ENCODE measurements around the gene DROSHA. TPM values are rescaled to one million over a fixed set of nuclear protein-coding genes. Genes with fewer than 3 reads are reported as not detected.

Gene DROSHA
- total RNA-seq, 1 donor = 63.5 TPM

- TF ChIP-seq CTCF (IDR thresholded peaks at IDR 0.05; ENCODE audit: insufficient read depth, low read length) = no peak
- DNase-seq (ENCODE audit: low read depth) = no peak
- no peak overlapping the region for H3K4me3 ChIP-seq (ENCODE audit: low read depth, low read length)
Observed at GRCh38 chr5:31449962-31450361, 81.9 kb downstream of the DROSHA start.

DNA sequence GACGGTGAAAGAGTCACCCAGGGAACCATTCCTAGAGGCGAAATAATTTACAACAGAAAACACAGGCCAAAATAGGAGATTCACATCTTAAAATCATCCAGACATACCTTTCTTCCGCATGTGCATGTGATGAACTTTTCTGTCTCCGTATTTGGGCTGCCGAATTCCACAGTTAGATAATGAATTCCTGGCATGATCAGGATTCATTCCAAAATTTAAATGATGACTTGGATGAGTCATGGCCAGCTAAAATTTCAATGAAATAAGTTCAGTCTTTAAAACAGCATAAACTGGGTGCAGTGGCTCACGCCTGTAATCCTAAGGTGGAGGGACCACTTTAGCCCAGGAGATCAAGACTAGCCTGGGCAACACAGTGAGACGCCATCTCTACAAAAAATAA is 82.7 kb downstream of the DROSHA start:
- H3K4me3 ChIP-seq (ENCODE audit: low read depth, low read length) = no peak overlapping the region
- no peak for DNase-seq (ENCODE audit: low read depth)
- no peak for TF ChIP-seq CTCF (IDR thresholded peaks at IDR 0.05; ENCODE audit: insufficient read depth, low read length)

GRCh38 chr5:31445041-31445600 is 86.8 kb downstream of the DROSHA start:
- H3K4me3 ChIP-seq (ENCODE audit: low read depth, low read length) = no peak overlapping the region
- no peak for DNase-seq (ENCODE audit: low read depth)
- no peak for TF ChIP-seq CTCF (IDR thresholded peaks at IDR 0.05; ENCODE audit: insufficient read depth, low read length)

DNA sequence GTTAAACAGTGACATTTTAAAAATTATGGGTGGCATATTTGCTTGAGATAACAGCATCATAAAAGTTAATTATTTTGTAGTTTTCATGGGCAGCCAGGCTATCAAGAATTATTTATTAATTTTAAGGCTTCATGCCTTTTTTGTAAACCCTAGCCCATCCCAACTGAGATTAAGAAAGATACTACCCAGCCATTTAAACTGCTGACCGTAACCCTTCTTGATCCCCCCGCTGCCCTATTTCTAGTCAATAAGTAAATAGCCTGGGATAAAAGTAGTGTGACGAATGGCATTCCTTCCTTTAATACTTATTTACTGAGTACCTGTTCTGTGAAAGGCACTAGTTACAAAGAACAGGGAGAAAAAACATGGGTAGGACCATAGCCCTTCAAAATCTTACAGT is 88.3 kb downstream of the DROSHA start:
- no peak for TF ChIP-seq CTCF (IDR thresholded peaks at IDR 0.05; ENCODE audit: insufficient read depth, low read length)
- H3K4me3 ChIP-seq (ENCODE audit: low read depth, low read length) = no peak overlapping the region
- no peak for DNase-seq (ENCODE audit: low read depth)

- TF ChIP-seq CTCF (IDR thresholded peaks at IDR 0.05; ENCODE audit: insufficient read depth, low read length) = no peak
- peak; percentile 34 for DNase-seq (ENCODE audit: low read depth)
- no peak overlapping the region for H3K4me3 ChIP-seq (ENCODE audit: low read depth, low read length)
Observed at GRCh38 chr5:31442058-31442745, 89.7 kb downstream of the DROSHA start.

DNA sequence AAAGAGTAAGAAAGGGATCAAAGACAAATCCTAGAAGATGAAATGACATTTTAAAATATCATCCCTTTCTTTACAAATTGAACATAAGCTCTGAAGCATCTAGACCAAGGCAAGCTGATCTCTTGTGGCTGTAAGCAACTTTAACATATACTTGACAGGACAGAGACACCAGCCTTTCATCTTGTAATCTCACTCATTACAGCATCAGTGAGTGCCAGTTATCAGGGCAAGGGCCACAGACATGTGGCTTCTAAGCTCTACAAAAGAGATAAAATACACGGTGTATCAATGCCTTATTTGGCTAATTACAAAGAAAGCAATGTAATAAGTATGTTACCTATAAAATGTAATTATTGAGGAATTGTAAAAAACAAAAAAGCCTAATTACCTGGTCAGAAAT is 95.0 kb downstream of the DROSHA start:
- TF ChIP-seq CTCF (IDR thresholded peaks at IDR 0.05; ENCODE audit: insufficient read depth, low read length) = no peak
- DNase-seq (ENCODE audit: low read depth) = no peak
- no peak overlapping the region for H3K4me3 ChIP-seq (ENCODE audit: low read depth, low read length)

- no peak for DNase-seq (ENCODE audit: low read depth)
- H3K4me3 ChIP-seq (ENCODE audit: low read depth, low read length) = no peak overlapping the region
- TF ChIP-seq CTCF (IDR thresholded peaks at IDR 0.05; ENCODE audit: insufficient read depth, low read length) = no peak
Observed at GRCh38 chr5:31435730-31436129, 96.2 kb downstream of the DROSHA start.

Measured in fibroblast of the aortic adventitia (primary cell).